GM12878 (cell line): ENCODE results near the gene ERG. TPM values are rescaled to one million over a fixed set of nuclear protein-coding genes. Genes with fewer than 3 reads are reported as not detected.

Experiments used
- ATAC-seq: fragments of 200-7000 bp; cut with Tn5 transposase; 3 replicates; pipeline ENCODE4 v1.9.1; 2020; ENCODE audit warnings: mild to moderate bottlenecking, moderate library complexity
- BruUV-seq: library from RNA; stranded (reverse); fragments of 400-500 nt; replicated peaks from 2 replicates; lab custom pipeline; 2021; lab: Mats Ljungman, UMichigan
- CTCF ChIA-PET: fragments of 300-600 bp; sonication (Branson Sonifier 250); formaldehyde crosslinking; extraction: SDS; loops from one replicate; lab custom pipeline; 2021; ENCODE audit warnings: inconsistent platforms; lab: Yijun Ruan, JAX
- POLR2A ChIA-PET: fragments of 350-600 bp; formaldehyde crosslinking; extraction: SDS; loops from one replicate; lab custom pipeline; 2021; ENCODE audit warnings: inconsistent platforms; lab: Charles Lee
- RAD21 ChIA-PET: fragments of 300-600 bp; sonication (Branson Sonifier 250); formaldehyde crosslinking; loops from one replicate; lab custom pipeline; 2023; ENCODE audit warnings: antibody characterized with exemption; ENCODE audit not compliant: unreplicated experiment; lab: Charles Lee
- SMC1A ChIA-PET: fragments of 300-600 bp; sonication (Branson Sonifier 250); formaldehyde crosslinking; loops from one replicate; lab custom pipeline; 2023; ENCODE audit not compliant: unreplicated experiment, uncharacterized antibody; lab: Charles Lee
- DNase-seq: peaks from one replicate; pipeline ENCODE4 v3.0.0-alpha.2; 2011; ENCODE audit warnings: low read depth, low spot score
- FAIRE-seq: peaks from 3 replicates; lab custom pipeline; 2011; peaks lifted over from hg19 to GRCh38; lab: Jason Lieb, UNC
- H2AFZ ChIP-seq: 2 replicates; pipeline ENCODE4 v1.6.0; 2011; ENCODE audit warnings: low read depth, low read length, control low read depth; ENCODE audit not compliant: control insufficient read depth
- H3K27ac ChIP-seq: 2 replicates; pipeline ENCODE4 v1.5.1; 2011; ENCODE audit warnings: control low read depth; ENCODE audit not compliant: control insufficient read depth, insufficient read depth
- H3K27me3 ChIP-seq, 2 experiments: replicated peaks in 1 of 2; 2 replicates each; pipeline versions ENCODE4 v1.6.0 to v1.6.1; 2011; ENCODE audit warnings: low read length in 1 of 2; ENCODE audit not compliant: control insufficient read depth in 2 of 2, insufficient read depth in 2 of 2
- H3K36me3 ChIP-seq, 2 experiments: 2 replicates each; pipeline ENCODE4 v1.5.1; 2011; ENCODE audit warnings: low read length in 1 of 2; ENCODE audit not compliant: control insufficient read depth in 2 of 2, insufficient read depth in 2 of 2
- H3K4me1 ChIP-seq: 2 replicates; pipeline ENCODE4 v1.6.1; 2011; ENCODE audit warnings: mild to moderate bottlenecking, low read length, moderate library complexity, mixed read lengths; ENCODE audit not compliant: control insufficient read depth, insufficient read depth
- H3K4me2 ChIP-seq: 2 replicates; pipeline ENCODE4 v1.6.0; 2011; ENCODE audit warnings: control low read depth; ENCODE audit not compliant: control insufficient read depth, insufficient read depth
- H3K4me3 ChIP-seq: fragments of 200-600 bp; sonication (generic); 2 replicates; pipeline ENCODE4 v1.5.1; 2016
- H3K79me2 ChIP-seq: 2 replicates; pipeline ENCODE4 v1.6.0; 2011; ENCODE audit warnings: low read length; ENCODE audit not compliant: control insufficient read depth, insufficient read depth
- H3K9ac ChIP-seq: 2 replicates; pipeline ENCODE4 v1.8.0; 2011; ENCODE audit warnings: low read length, control low read depth, mixed read lengths; ENCODE audit not compliant: control insufficient read depth, insufficient read depth
- H3K9me3 ChIP-seq: replicated peaks from 3 replicates; pipeline ENCODE4 v1.5.1; 2011; ENCODE audit warnings: mild to moderate bottlenecking, low read length; ENCODE audit not compliant: control insufficient read depth, insufficient read depth
- H4K20me1 ChIP-seq: 2 replicates; pipeline ENCODE4 v1.6.0; 2011; ENCODE audit not compliant: control insufficient read depth, insufficient read depth
- BRCA1 ChIP-seq: IDR thresholded peaks from 2 replicates; pipeline ENCODE4 v1.6.1; 2011; ENCODE audit warnings: low read depth, low read length, improper control_type of control experiment
- CBX5 ChIP-seq: sonication (generic); IDR thresholded peaks from 2 replicates; pipeline ENCODE4 v1.6.1; 2016; ENCODE audit warnings: low read depth, moderate library complexity, mild to moderate bottlenecking, inconsistent platforms
- EP300 ChIP-seq, 2 experiments: fragments of 150-350 bp in 1 of 2; IDR thresholded peaks; 2 replicates each; pipeline ENCODE4 v1.6.1; 2011 to 2012; ENCODE audit warnings: low read depth in 2 of 2, low read length in 2 of 2, borderline replicate concordance in 1 of 2, improper control_type of control experiment in 1 of 2, inconsistent platforms in 1 of 2; ENCODE audit not compliant: control insufficient read depth in 1 of 2
- ETV6 ChIP-seq, 2 experiments: fragments of 450-650 bp in 1 of 2; IDR thresholded peaks in 1 of 2; conservative IDR thresholded peaks in 1 of 2; 2 replicates each; pipeline ENCODE4 v1.6.1; 2014; ENCODE audit warnings: antibody characterized with exemption in 1 of 2, borderline replicate concordance in 1 of 2, low read depth in 1 of 2, mild to moderate bottlenecking in 1 of 2, moderate library complexity in 1 of 2
- EZH2 ChIP-seq: IDR thresholded peaks from 2 replicates; pipeline ENCODE4 v1.6.1; 2012; ENCODE audit warnings: low read depth, mild to moderate bottlenecking, control low read depth, inconsistent platforms, low read length, borderline replicate concordance; ENCODE audit not compliant: control insufficient read depth
- HCFC1 ChIP-seq: fragments of 150-350 bp; IDR thresholded peaks from 2 replicates; pipeline ENCODE4 v1.6.1; 2014; ENCODE audit warnings: low read length
- JUNB ChIP-seq: IDR thresholded peaks from 2 replicates; pipeline ENCODE4 v1.6.1; 2016; ENCODE audit warnings: antibody characterized with exemption, mild to moderate bottlenecking
- MYB ChIP-seq: fragments of 150-350 bp; IDR thresholded peaks from 2 replicates; pipeline ENCODE4 v1.6.1; 2014; ENCODE audit warnings: mild to moderate bottlenecking, low read depth, low read length, borderline replicate concordance
- NFYA ChIP-seq: IDR thresholded peaks from 2 replicates; pipeline ENCODE4 v1.6.1; 2011; ENCODE audit warnings: low read depth, mild to moderate bottlenecking, low read length, improper control_type of control experiment, borderline replicate concordance
- NKRF ChIP-seq: fragments of 450-650 bp; conservative IDR thresholded peaks from 2 replicates; pipeline ENCODE4 v1.6.1; 2017; ENCODE audit warnings: mild to moderate bottlenecking, moderate library complexity
- POLR2A ChIP-seq: IDR thresholded peaks from 2 replicates; pipeline ENCODE4 v1.6.1; 2011; ENCODE audit warnings: low read depth, mild to moderate bottlenecking, low read length
- SMAD1 ChIP-seq: fragments of 450-650 bp; IDR thresholded peaks from 2 replicates; pipeline ENCODE4 v1.6.1; 2018; ENCODE audit warnings: mild to moderate bottlenecking, low read depth; ENCODE audit not compliant: partially characterized antibody
- ZNF24 ChIP-seq: fragments of 450-650 bp; IDR thresholded peaks from 2 replicates; pipeline ENCODE4 v1.6.1; 2017; ENCODE audit warnings: antibody characterized with exemption, mild to moderate bottlenecking
- ZZZ3 ChIP-seq: IDR thresholded peaks from 2 replicates; pipeline ENCODE4 v1.6.1; 2011; ENCODE audit warnings: low read depth; ENCODE audit not compliant: control insufficient read depth, insufficient read length
- whole genome bisulfite sequencing: methylation state at CpG from one replicate; pipeline ENCODE4 v1.1.6; 2016; ENCODE audit warnings: low lambda C conversion rate; ENCODE audit not compliant: insufficient replicate concordance, insufficient coverage; ENCODE audit errors: missing lambda C conversion rate; 5-methylcytosine and 5-hydroxymethylcytosine counted together
- in situ Hi-C: fragments of 300-500 bp; cut with MboI; formaldehyde crosslinking; loops from 9 replicates; pipeline ENCODE4 v1.14.3; 2018; ENCODE audit warnings: mixed read lengths
- intact Hi-C: fragments of 100-400 bp; cut with micrococcal nuclease; formaldehyde crosslinking; loops from one replicate; pipeline ENCODE4 v1.14.2; 2022; ENCODE audit not compliant: unreplicated experiment
- polyA plus RNA-seq, 11 experiments: library from polyadenylated mRNA; depleted of rRNA in 4 of 11; unstranded in 6 of 11; stranded (reverse) in 5 of 11; fragments of >200 nt; fragmentation: Nextera tagmentation in 4 of 11; fragmentation: Illumina TruSeq in 1 of 11; extraction: Ambion mirVana in 4 of 11; extraction: Trizol in 1 of 11; gene quantifications; 1 replicate in 1 of 11; 2 replicates in 10 of 11; pipeline versions ENCODE4 v1.2.1 to v1.2.3, GENCODE V29; 2011 to 2016; ENCODE audit warnings: inconsistent platforms in 2 of 11, missing spikeins in 2 of 11, low read depth in 1 of 11
- total RNA-seq, 4 experiments: library from RNA; depleted of rRNA in 3 of 4; stranded (reverse); fragments of >200 nt in 3 of 4; fragmentation: Illumina TruSeq in 1 of 4; extraction: Trizol in 1 of 4; gene quantifications; 2 replicates each; pipeline versions ENCODE4 v1.2.1 to v1.2.3, GENCODE V29; 2013 to 2021
- TF ChIP-seq, protein P1 (sequence below): IDR thresholded peaks from 2 replicates; pipeline ENCODE4 v1.6.1; 2011; ENCODE audit warnings: borderline replicate concordance, low read depth, mild to moderate bottlenecking, moderate library complexity, low read length; ENCODE audit not compliant: insufficient read depth, poor library complexity, severe bottlenecking

Gene ERG
- total and polyA plus RNA-seq, 10 of the 15 experiments (the other 5 are each of a cell fraction or from before 2014, with no cell fraction given): not detected

- TF ChIP-seq NKRF (no peak), BRCA1 (no peak), ETV6 (conservative IDR thresholded peaks at IDR 0.05 in 1 of 2, IDR thresholded peaks at IDR 0.05 in 1 of 2; ENCODE audit: borderline replicate concordance in 1 of 2, low read depth in 1 of 2) (no peak)
Observed at GRCh38 chr21:38349977-38350376, 148.3 kb downstream of the ERG start (continued).

DNA sequence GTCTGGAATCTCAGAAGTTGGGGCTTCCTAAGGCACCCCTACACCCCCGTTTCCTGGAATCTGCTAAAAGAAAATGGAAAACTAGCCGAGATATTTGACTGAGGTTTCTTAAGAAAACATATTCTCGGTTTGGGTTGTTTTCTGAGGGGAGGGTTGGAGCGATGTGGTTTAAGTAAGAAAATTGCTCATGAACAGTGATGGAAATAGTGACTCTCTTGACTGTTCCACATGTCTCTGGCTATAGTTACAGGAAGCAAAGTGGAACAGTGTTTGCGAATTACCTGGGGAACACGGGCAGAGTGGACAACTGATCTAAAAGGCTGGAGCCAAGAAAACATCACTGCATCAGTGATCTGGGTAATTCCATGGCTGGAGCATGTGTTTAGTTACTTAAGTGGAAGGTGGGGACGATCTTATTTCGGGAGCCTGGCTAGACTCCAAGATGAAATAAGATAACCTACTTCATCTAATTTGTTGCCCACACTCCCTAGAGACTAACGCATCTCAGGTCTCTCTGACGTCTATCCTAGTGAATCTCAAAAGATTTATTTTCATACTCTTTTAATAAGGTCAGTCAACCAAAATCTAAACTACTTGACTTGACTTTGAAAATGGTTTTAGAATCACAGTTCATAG, 149.0 kb downstream of the ERG start:
- ATAC-seq (no peak), FAIRE-seq (no peak), DNase-seq (no peak)
- POLR2A ChIA-PET: no interaction called here
- RAD21 ChIA-PET: no interaction called here
- H3K4me2 ChIP-seq: no peak overlapping the region
- H3K4me3 ChIP-seq: no peak overlapping the region
- no TSS peak for BruUV-seq
- intact Hi-C loops: no loop called here
- no peaks in the 10 kb centered on the region for H3K36me3 ChIP-seq
- SMC1A ChIA-PET: interaction anchor here (0.7 to 4.9 kb wide), 2 partner anchors 127 to 189 kb away, joined by 3 to 48 read pairs; no protein-coding TSS in a partner anchor
- no peaks in the 10 kb centered on the region for H4K20me1 ChIP-seq
- H3K27ac ChIP-seq: no peak overlapping the region
- WGBS: 40% methylated on average over 10 of the region's 10 CpGs
- no peak overlapping the region for H3K9ac ChIP-seq
- no peak for TF ChIP-seq ZNF24
- TF ChIP-seq CBX5: no peak
- no peak for TF ChIP-seq ZZZ3
- TF ChIP-seq EP300 (IDR thresholded peaks at IDR 0.05; ENCODE audit: borderline replicate concordance in 1 of 2, control insufficient read depth in 1 of 2, low read depth in 2 of 2, low read length in 2 of 2): no peak
- TF ChIP-seq MYB: no peak
- no peak for TF ChIP-seq NFYA
- no peak for TF ChIP-seq EZH2
- no peak for TF ChIP-seq POLR2A
- no peak for TF ChIP-seq HCFC1
- TF ChIP-seq, protein P1, sequence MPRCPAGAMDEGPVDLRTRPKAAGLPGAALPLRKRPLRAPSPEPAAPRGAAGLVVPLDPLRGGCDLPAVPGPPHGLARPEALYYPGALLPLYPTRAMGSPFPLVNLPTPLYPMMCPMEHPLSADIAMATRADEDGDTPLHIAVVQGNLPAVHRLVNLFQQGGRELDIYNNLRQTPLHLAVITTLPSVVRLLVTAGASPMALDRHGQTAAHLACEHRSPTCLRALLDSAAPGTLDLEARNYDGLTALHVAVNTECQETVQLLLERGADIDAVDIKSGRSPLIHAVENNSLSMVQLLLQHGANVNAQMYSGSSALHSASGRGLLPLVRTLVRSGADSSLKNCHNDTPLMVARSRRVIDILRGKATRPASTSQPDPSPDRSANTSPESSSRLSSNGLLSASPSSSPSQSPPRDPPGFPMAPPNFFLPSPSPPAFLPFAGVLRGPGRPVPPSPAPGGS: no peak
- no peak for TF ChIP-seq SMAD1
- TF ChIP-seq JUNB: no peak
- TF ChIP-seq, all 136 proteins: peak for 0
- Histone ChIP-seq H2AFZ (no peak overlapping the region), H3K79me2 (no peaks in the 10 kb centered on the region), H3K27me3 (no peaks in the 10 kb centered on the region; a peak in 1 of 4 replicates), H3K9me3 (no peaks in the 10 kb centered on the region; the same call in 2 of the 3 replicates), H3K4me1 (no peaks in the 10 kb centered on the region; the same call in 1 of the 2 replicates)
- in situ Hi-C loops: no loop called here
- CTCF ChIA-PET: interaction anchor here (3.8 to 9.1 kb wide), 3 partner anchors 15 to 180 kb away, joined by 27 to 195 read pairs (median 164); no protein-coding TSS in a partner anchor
